Activated CD4-positive, alpha-beta T cell treated with anti-CD3 and anti-CD28 coated beads for 36 hours (primary cell): Measurements from ENCODE around the gene GP5. TPM values are rescaled to one million over a fixed set of nuclear protein-coding genes. Genes with fewer than 3 reads are reported as not detected.

ENCODE experiments used
- ATAC-seq: fragments of 200-7000 bp; cut with Tn5 transposase; one replicate; pipeline ENCODE4 v1.10.0; 2021; ENCODE audit warnings: mild to moderate bottlenecking, moderate library complexity
- CTCF ChIA-PET: fragments of 350-600 bp; sonication (Branson Sonifier 250); formaldehyde crosslinking; loops from one replicate; lab custom pipeline; 2021; ENCODE audit warnings: antibody characterized with exemption; lab: Charles Lee
- POLR2A ChIA-PET: fragments of 350-600 bp; sonication (Branson Sonifier 250); formaldehyde crosslinking; loops from one replicate; lab custom pipeline; 2021; ENCODE audit warnings: antibody characterized with exemption, inconsistent platforms; lab: Charles Lee
- DNase-seq: peaks from one replicate; pipeline ENCODE4 v3.0.0-alpha.2; 2020
- H3K27ac Mint-ChIP-seq: one replicate; pipeline ENCODE4 v1.8.0; 2021; ENCODE audit warnings: mixed read lengths
- H3K27me3 Mint-ChIP-seq: one replicate; pipeline ENCODE4 v1.8.0; 2021; ENCODE audit warnings: mixed read lengths
- H3K36me3 Mint-ChIP-seq: one replicate; pipeline ENCODE4 v1.8.0; 2021; ENCODE audit warnings: low read depth, mixed read lengths
- H3K4me1 Mint-ChIP-seq: one replicate; pipeline ENCODE4 v1.8.0; 2021; ENCODE audit warnings: mixed read lengths
- H3K4me3 Mint-ChIP-seq: one replicate; pipeline ENCODE4 v1.8.0; 2021; ENCODE audit warnings: mild to moderate bottlenecking, moderate library complexity, mixed read lengths
- H3K9me3 Mint-ChIP-seq: one replicate; pipeline ENCODE4 v1.8.0; 2021; ENCODE audit warnings: low read depth, mixed read lengths
- intact Hi-C, 2 experiments: fragments of 100-400 bp; cut with DNase I in 1 of 2; cut with micrococcal nuclease in 1 of 2; formaldehyde crosslinking; loops; one replicate each; pipeline versions ENCODE4 v1.14.2 to v1.15.1; 2022 to 2024; cut with DNase I, micrococcal nuclease
- total RNA-seq, 2 experiments: library from RNA; stranded (reverse); gene quantifications; one replicate each; pipeline ENCODE4 v1.2.3, GENCODE V29; 2021

The GP5 gene
- total RNA-seq, 2 experiments from 2014 or later: 0.37 to 0.39 TPM

- intact Hi-C loops: no loop called here
- DNase-seq: no peak
- ChIA-PET POLR2A (no interaction called here), CTCF (interaction anchor here (1.1 to 3.0 kb wide), 2 partner anchors 22 to 32 kb away, joined by 4 to 10 read pairs; no protein-coding TSS in a partner anchor)
- H3K36me3 Mint-ChIP-seq: no peaks in the 10 kb centered on the region
- peaks cover 23% of the 10 kb centered on the region for H3K27me3 Mint-ChIP-seq
- H3K4me3 Mint-ChIP-seq: no peak overlapping the region
- no peak overlapping the region for H3K27ac Mint-ChIP-seq
- H3K9me3 Mint-ChIP-seq: no peaks in the 10 kb centered on the region
- H3K4me1 Mint-ChIP-seq: no peaks in the 10 kb centered on the region
- no peak for ATAC-seq
Measured at GRCh38 chr3:194365526-194365925, 33.5 kb downstream of the GP5 start.

DNA sequence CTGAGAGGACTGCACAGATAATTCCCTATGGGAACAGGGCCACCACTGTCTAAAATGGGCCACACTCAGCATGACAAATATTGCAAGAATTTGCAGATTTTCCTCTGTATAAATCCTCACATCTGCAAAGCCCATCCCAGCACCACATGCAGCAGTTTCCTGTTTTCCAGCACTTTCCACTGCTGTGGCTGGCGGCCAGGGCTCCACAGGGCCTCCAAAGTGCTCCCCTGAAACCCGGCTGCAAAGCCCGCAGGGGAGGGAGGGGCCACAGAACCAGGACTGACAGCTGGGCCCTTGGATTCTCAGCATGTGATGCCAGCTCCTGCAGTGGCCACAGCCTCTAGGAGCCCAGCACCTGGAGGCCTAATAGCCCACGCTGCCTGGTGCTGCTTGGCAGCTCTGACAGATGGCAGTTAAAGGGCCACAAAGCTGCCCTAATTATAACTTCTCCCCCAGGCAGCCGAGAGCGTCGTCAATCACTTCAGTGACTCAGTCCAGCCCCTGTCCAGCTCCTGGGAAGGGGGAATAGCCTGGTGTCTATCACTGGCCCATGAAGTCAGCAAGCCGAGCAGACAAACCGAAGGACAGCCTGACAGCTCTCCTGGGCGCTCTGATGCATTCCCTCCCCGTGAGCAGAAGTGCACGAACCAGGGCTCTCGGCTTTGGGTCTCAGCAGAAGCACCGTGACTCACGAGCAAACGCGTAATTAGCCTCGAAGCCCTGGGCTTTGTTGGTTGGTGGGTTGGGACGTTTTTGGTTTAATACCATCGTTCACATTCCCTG lies 34.2 kb downstream of the GP5 start:
- POLR2A ChIA-PET: no interaction called here
- CTCF ChIA-PET: interaction anchor here (1.1 to 3.0 kb wide), 2 partner anchors 21 to 31 kb away, joined by 4 to 10 read pairs; no protein-coding TSS in a partner anchor
- H3K9me3 Mint-ChIP-seq: no peaks in the 10 kb centered on the region
- peaks cover 17% of the 10 kb centered on the region for H3K27me3 Mint-ChIP-seq
- H3K4me1 Mint-ChIP-seq: no peaks in the 10 kb centered on the region
- DNase-seq: no peak
- H3K4me3 Mint-ChIP-seq: no peak overlapping the region
- intact Hi-C loops: no loop called here
- ATAC-seq: no peak
- H3K27ac Mint-ChIP-seq: no peak overlapping the region
- no peaks in the 10 kb centered on the region for H3K36me3 Mint-ChIP-seq

- DNase-seq: no peak
- POLR2A ChIA-PET: no interaction called here
- H3K36me3 Mint-ChIP-seq: no peaks in the 10 kb centered on the region
Measured at GRCh38 chr3:194364314-194364651, 34.8 kb downstream of the GP5 start.

GRCh38 chr3:194360568-194360967 lies 38.5 kb downstream of the GP5 start:
- intact Hi-C loops: no loop called here
- ChIA-PET CTCF (interaction anchor here (1.1 kb wide), 1 partner anchor 17 kb away, joined by 6 read pairs; no protein-coding TSS in a partner anchor), POLR2A (interaction anchor here (0.7 kb wide), 1 partner anchor 19 kb away, joined by 3 read pairs; no protein-coding TSS in a partner anchor)
- ATAC-seq (no peak), DNase-seq (no peak)
- H3K4me1 Mint-ChIP-seq: no peaks in the 10 kb centered on the region
- no peak overlapping the region for H3K27ac Mint-ChIP-seq
- no peak overlapping the region for H3K4me3 Mint-ChIP-seq
- H3K9me3 Mint-ChIP-seq: no peaks in the 10 kb centered on the region
- no peaks in the 10 kb centered on the region for H3K27me3 Mint-ChIP-seq
- H3K36me3 Mint-ChIP-seq: no peaks in the 10 kb centered on the region

More at GRCh38 chr3:194364314-194364651, 34.8 kb downstream of the GP5 start:
- Mint-ChIP-seq H3K27me3 (peaks cover 15% of the 10 kb centered on the region), H3K27ac (no peak overlapping the region), H3K4me3 (no peak overlapping the region), H3K9me3 (no peaks in the 10 kb centered on the region), H3K4me1 (no peaks in the 10 kb centered on the region)
- CTCF ChIA-PET: interaction anchor here (1.1 to 3.0 kb wide), 3 partner anchors 21 to 30 kb away, joined by 4 to 12 read pairs (median 10); no protein-coding TSS in a partner anchor
- no peak for ATAC-seq
- intact Hi-C loops: no loop called here

DNA sequence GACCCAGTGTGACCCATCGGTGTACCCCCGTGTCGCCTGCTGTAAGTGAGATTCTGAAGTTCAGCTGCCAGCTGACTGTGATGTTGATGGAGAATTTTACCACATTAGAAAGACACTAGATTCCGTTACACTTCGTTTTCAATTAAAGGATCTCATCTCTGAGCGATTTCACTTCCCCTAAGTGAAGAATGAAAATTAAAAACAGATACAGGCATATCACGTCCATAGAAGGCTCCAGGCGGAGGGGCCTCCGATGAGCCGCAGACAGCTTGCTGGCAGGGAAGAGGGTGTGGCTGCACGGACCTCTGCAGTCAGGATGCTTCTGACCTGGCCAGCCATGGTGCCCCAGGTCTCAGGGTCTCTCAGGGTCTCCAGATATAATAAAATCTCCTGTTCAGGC lies 41.4 kb downstream of the GP5 start:
- Mint-ChIP-seq H3K27me3 (no peaks in the 10 kb centered on the region), H3K4me3 (no peak overlapping the region), H3K4me1 (no peaks in the 10 kb centered on the region), H3K27ac (no peak overlapping the region), H3K36me3 (no peaks in the 10 kb centered on the region), H3K9me3 (no peaks in the 10 kb centered on the region)
- POLR2A ChIA-PET: no interaction called here
- CTCF ChIA-PET: interaction anchor here (0.6 to 4.5 kb wide), 2 partner anchors 15 to 547 kb away, joined by 3 to 21 read pairs; no protein-coding TSS in a partner anchor
- intact Hi-C loops: no loop called here
- DNase-seq: no peak
- no peak for ATAC-seq

- Mint-ChIP-seq H3K4me1 (no peaks in the 10 kb centered on the region), H3K9me3 (no peaks in the 10 kb centered on the region), H3K27me3 (no peaks in the 10 kb centered on the region), H3K4me3 (no peak overlapping the region), H3K36me3 (no peaks in the 10 kb centered on the region), H3K27ac (no peak overlapping the region)
- CTCF ChIA-PET: interaction anchor here (0.5 to 4.5 kb wide), 7 partner anchors 9 to 1846 kb away, joined by 3 to 21 read pairs (median 3); no protein-coding TSS in a partner anchor
- POLR2A ChIA-PET: no interaction called here
- intact Hi-C loops: no loop called here
- DNase-seq (no peak), ATAC-seq (no peak)
Measured at GRCh38 chr3:194355379-194355778, 43.7 kb downstream of the GP5 start.

DNA sequence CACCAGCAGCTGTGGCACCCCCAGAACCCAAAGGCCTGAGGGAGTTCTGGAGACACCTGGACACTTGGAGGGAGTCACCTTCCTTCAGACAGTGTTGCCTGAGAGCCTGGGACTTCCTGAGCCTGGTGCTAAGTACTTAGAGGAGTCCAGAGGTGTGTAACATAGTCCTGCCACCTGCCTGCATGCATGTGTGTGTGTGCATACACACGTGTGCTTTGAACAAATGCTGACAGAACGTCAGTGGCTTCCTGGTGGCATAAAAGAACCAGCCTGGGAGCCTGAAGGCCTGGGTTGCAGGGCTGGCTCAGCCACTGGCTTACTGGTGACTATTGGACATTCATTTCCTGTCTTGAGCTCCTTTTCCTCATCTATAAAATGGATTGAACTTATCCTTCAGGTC lies 44.8 kb downstream of the GP5 start:
- no peak for ATAC-seq
- POLR2A ChIA-PET: no interaction called here
- H3K36me3 Mint-ChIP-seq: no peaks in the 10 kb centered on the region

DNA sequence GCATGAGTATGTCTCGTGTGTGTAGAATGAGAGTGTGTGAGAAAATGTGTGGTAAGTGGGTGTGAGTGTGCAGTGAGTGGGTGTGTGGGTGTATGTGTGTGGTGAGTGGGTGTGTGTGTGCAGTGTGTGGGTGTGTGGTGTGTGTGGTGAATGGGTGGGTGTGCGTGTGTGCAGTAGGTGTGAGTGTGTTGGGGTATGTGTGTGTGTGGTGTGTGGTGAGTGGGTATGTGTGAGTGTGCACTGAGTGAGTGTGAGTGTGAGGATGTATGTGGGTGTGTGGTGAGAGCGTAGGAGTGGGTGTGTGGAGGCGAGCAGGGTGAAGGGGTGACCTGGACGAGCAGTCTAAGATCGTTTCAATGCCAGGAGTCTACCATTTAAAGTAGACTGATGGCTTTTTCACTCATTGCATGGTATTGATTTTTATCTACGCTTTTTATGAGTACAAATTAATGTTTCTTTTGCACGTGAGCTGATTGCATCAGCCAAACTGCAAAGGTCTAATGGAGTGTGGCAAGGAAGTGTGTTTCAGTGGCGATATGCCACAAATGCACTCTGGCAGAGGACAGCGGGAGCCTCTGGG lies 46.3 kb downstream of the GP5 start:
- CTCF ChIA-PET: interaction anchor here (1.3 kb wide), 1 partner anchor 8 kb away, joined by 3 read pairs; no protein-coding TSS in a partner anchor
- Mint-ChIP-seq H3K4me3 (no peak overlapping the region), H3K27ac (no peak overlapping the region), H3K27me3 (no peaks in the 10 kb centered on the region), H3K36me3 (no peaks in the 10 kb centered on the region), H3K4me1 (no peaks in the 10 kb centered on the region), H3K9me3 (no peaks in the 10 kb centered on the region)
- POLR2A ChIA-PET: no interaction called here
- ATAC-seq: no peak
- intact Hi-C loops: no loop called here
- DNase-seq: no peak

More for the DNA sequence above, 44.8 kb downstream of the GP5 start:
- CTCF ChIA-PET: interaction anchor here (4.5 kb wide), 1 partner anchor 12 kb away, joined by 21 read pairs; no protein-coding TSS in a partner anchor
- Mint-ChIP-seq H3K9me3 (no peaks in the 10 kb centered on the region), H3K27me3 (no peaks in the 10 kb centered on the region), H3K4me3 (no peak overlapping the region), H3K4me1 (no peaks in the 10 kb centered on the region), H3K27ac (no peak overlapping the region)
- intact Hi-C loops: no loop called here
- DNase-seq: no peak

- no peak overlapping the region for H3K4me3 Mint-ChIP-seq
- ChIA-PET CTCF (interaction anchor here (0.6 kb wide), 1 partner anchor 758 kb away, joined by 3 read pairs; no protein-coding TSS in a partner anchor), POLR2A (no interaction called here)
- ATAC-seq (no peak), DNase-seq (no peak)
- H3K27ac Mint-ChIP-seq: no peak overlapping the region
- H3K27me3 Mint-ChIP-seq: no peaks in the 10 kb centered on the region
- intact Hi-C loops: no loop called here
- H3K9me3 Mint-ChIP-seq: no peaks in the 10 kb centered on the region
- H3K36me3 Mint-ChIP-seq: no peaks in the 10 kb centered on the region
- H3K4me1 Mint-ChIP-seq: no peaks in the 10 kb centered on the region
Measured at GRCh38 chr3:194351952-194352536, 47.0 kb downstream of the GP5 start.

DNA sequence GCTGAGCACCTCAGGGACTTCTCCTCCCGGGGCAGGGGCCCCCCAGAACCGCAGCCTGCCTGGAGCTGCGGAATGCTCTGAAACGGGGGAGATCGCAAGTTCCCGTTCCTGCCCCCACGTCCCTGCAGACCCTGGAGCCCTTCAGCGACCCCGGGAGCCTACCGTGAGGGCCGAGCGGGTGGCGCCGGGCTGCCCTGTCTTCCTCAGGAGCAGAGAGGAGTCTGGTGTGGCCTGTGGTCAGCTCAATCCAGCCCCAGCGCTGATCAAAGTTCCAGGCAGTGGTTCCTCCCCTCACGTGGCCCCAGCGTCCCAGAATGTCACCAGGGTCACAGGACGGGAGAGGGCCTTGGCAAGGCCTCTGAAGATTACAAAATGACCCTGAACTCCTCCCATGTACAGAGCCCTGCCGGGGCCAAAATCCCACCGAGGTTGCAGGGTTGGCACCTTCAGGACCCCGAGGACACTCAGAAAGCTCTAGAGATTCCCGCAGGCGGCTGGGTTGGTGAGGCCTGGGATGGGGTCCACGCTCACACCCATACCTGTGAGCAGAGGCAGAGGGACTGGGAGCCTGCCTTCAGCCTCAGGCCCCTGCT lies 47.9 kb downstream of the GP5 start, which contains the start of gene CPN2:
Gene CPN2 (minus strand): TSS at position 249 of the 593 bp plus-strand sequence. CDS start 8,626 bp downstream, outside the sequence.
- H3K36me3 Mint-ChIP-seq: no peaks in the 10 kb centered on the region
- intact Hi-C loops: no loop called here
- CTCF ChIA-PET: interaction anchor here (0.6 to 1.3 kb wide), 5 partner anchors 10 to 757 kb away, joined by 3 to 4 read pairs (median 3); no protein-coding TSS in a partner anchor
- no peak within 1 kb of the TSS for H3K27ac Mint-ChIP-seq
- ATAC-seq (no peak), DNase-seq (no peak)
- H3K4me3 Mint-ChIP-seq: no peak within 1 kb of the TSS
- no peaks in the 10 kb centered on the region for H3K27me3 Mint-ChIP-seq
- POLR2A ChIA-PET: interaction anchor here (0.6 kb wide), 1 partner anchor 170 kb away, joined by 3 read pairs; no protein-coding TSS in a partner anchor
- H3K9me3 Mint-ChIP-seq: no peaks in the 10 kb centered on the region
- no peaks in the 10 kb centered on the region for H3K4me1 Mint-ChIP-seq

DNA sequence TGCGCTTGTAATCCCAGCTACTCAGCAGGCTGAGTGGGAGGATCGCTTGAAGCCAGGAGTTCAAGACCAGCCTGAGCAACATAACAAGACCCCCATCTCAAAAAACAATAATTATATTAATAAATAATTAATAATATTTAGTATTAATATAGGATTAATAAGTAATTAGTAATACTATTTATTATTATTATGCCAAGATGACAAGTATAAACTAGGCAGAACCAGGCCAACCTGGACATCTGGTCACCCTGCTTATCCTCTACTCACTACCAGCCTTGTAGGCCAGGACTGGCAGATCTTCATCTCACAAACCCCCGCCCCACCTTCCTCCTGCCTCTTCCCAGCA lies 48.4 kb downstream of the GP5 start:
- no peaks in the 10 kb centered on the region for H3K27me3 Mint-ChIP-seq
- no peak for ATAC-seq
- H3K4me3 Mint-ChIP-seq: no peak overlapping the region
- DNase-seq: no peak
- no peaks in the 10 kb centered on the region for H3K36me3 Mint-ChIP-seq
- H3K9me3 Mint-ChIP-seq: no peaks in the 10 kb centered on the region
- no peaks in the 10 kb centered on the region for H3K4me1 Mint-ChIP-seq
- H3K27ac Mint-ChIP-seq: no peak overlapping the region
- POLR2A ChIA-PET: interaction anchor here (0.6 kb wide), 1 partner anchor 170 kb away, joined by 3 read pairs; no protein-coding TSS in a partner anchor
- intact Hi-C loops: no loop called here
- CTCF ChIA-PET: interaction anchor here (0.8 to 1.3 kb wide), 4 partner anchors 9 to 244 kb away, joined by 3 to 4 read pairs (median 3); no protein-coding TSS in a partner anchor
